Measurements from ENCODE around the gene COL11A1. TPM values are rescaled to one million over a fixed set of nuclear protein-coding genes. Genes with fewer than 3 reads are reported as not detected.

The COL11A1 gene
- total and polyA plus RNA-seq, 2 experiments from 2014 or later, result 12.3 to 12.5 TPM

- no peak for TF ChIP-seq ZNF462 (CRISPR knock-in tag; IDR thresholded peaks at IDR 0.05)
- no peak for TF ChIP-seq CREB1 (CRISPR knock-in tag; IDR thresholded peaks at IDR 0.05; ENCODE audit: low read depth)
- TF ChIP-seq EZH2 (IDR thresholded peaks at IDR 0.05; ENCODE audit: low read depth, unreplicated experiment), result no peak
- TF ChIP-seq CTCF (conservative IDR thresholded peaks at IDR 0.05; ENCODE audit: low read depth in 2 of 2), result no peak
These were observed 221.7 kb downstream of the COL11A1 start (continued) for GRCh38 chr1:102886638-102887037.

GRCh38 chr1:102884238-102884637 lies 224.1 kb downstream of the COL11A1 start:
- H3K9me3 Mint-ChIP-seq, result no peaks in the 10 kb centered on the region
- H3K36me3 ChIP-seq (ENCODE audit: insufficient read depth), result no peaks in the 10 kb centered on the region; the same call in 1 of the 2 replicates
- H3K27me3 Mint-ChIP-seq (ENCODE audit: insufficient read depth, low read depth, poor library complexity), result no peaks in the 10 kb centered on the region
- no peaks in the 10 kb centered on the region for H3K9me2 ChIP-seq (ENCODE audit: insufficient read depth)
- H3K27ac Mint-ChIP-seq, result no peak overlapping the region; the same call in none of the 2 replicates
- no peak overlapping the region for H2AFZ ChIP-seq
- no peaks in the 10 kb centered on the region for H3K79me2 ChIP-seq (replicated peaks; ENCODE audit: insufficient read depth)
- H3K4me1 ChIP-seq (ENCODE audit: insufficient read depth), result no peaks in the 10 kb centered on the region; the same call in 1 of the 2 replicates
- no peaks in the 10 kb centered on the region for H3F3A ChIP-seq (replicated peaks; ENCODE audit: low read depth)
- no peaks in the 10 kb centered on the region for H3K27me3 ChIP-seq (ENCODE audit: insufficient read depth)
- ATAC-seq (peak; percentile 44; the same call in 2 of the 3 replicates), DNase-seq (ENCODE audit: low spot score) (peak; percentile 19)
- no peaks in the 10 kb centered on the region for H3K36me3 Mint-ChIP-seq (ENCODE audit: low read depth)
- no peaks in the 10 kb centered on the region for H4K20me1 ChIP-seq (replicated peaks; ENCODE audit: insufficient read depth)
- H3K4me3 Mint-ChIP-seq, result no peak overlapping the region
- no peak overlapping the region for H3K27ac ChIP-seq (ENCODE audit: low read depth)
- no peak overlapping the region for H3K4me2 ChIP-seq
- peaks cover 10% of the 10 kb centered on the region; the same call in 2 of the 3 replicates for H3K4me1 Mint-ChIP-seq
- H3K4me3 ChIP-seq, result no peak overlapping the region
- TF ChIP-seq REST (IDR thresholded peaks at IDR 0.05; ENCODE audit: unreplicated experiment) (no peak), POLR2AphosphoS5 (IDR thresholded peaks at IDR 0.05; ENCODE audit: low read depth) (no peak), EZH2phosphoT487 (IDR thresholded peaks at IDR 0.05; ENCODE audit: unreplicated experiment) (no peak), CREB1 (CRISPR knock-in tag; IDR thresholded peaks at IDR 0.05; ENCODE audit: low read depth) (no peak), ETS1 (IDR thresholded peaks at IDR 0.05) (no peak), CTCF (conservative IDR thresholded peaks at IDR 0.05; ENCODE audit: low read depth in 2 of 2) (no peak)

Measured in GM23338 (cell line).